Measurements from ENCODE around the gene PLD2.

DNA sequence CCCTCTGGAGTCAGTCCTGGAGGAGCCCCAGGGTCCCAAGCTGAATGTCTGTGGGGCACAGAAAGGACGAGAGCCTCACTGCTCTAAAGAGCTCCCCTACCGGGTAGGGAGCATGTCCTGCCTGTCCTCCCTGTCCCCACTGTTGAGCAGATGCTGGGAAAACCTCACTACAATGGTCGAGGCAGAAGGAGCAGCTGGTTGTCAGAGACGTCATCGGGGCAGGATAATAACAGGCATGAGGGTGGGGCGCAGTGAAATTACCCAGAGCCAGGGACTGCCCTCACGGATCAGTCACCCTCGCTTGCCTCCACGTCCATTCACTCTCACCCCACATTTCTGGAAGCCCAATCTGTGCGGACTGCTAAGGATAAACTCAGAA lies 34.7 kb upstream of the PLD2 start:
- no peak for TF ChIP-seq EZH2 (IDR thresholded peaks at IDR 0.05)
- no peak for TF ChIP-seq POLR2AphosphoS5 (IDR thresholded peaks at IDR 0.05; ENCODE audit: borderline replicate concordance, low read depth, low read length)
- TF ChIP-seq FOXP2 (optimal IDR thresholded peaks at IDR 0.05; ENCODE audit: control extremely low read depth, extremely low read length, insufficient read depth): no peak

Data from SK-N-MC (cell line).